Retinal pigment epithelial cell (primary cell): ENCODE data around the gene CKAP4.
A peak's percentile ranks its signal among the peaks of the same experiment; 100 is the strongest.

Source experiments
- DNase-seq: peaks from one replicate; pipeline ENCODE4 v3.0.0-alpha.2; 2010; ENCODE audit warnings: low read depth
- H3K4me3 ChIP-seq: 2 replicates; pipeline ENCODE4 v1.5.1; 2011; ENCODE audit warnings: mild to moderate bottlenecking, low read length, control low read depth, moderate library complexity
- TF ChIP-seq, protein P1 (sequence below): conservative IDR thresholded peaks from 2 replicates; pipeline ENCODE4 v1.5.1; 2011; ENCODE audit warnings: low read depth, low read length, control low read depth, inconsistent platforms

Gene CKAP4, protein sequence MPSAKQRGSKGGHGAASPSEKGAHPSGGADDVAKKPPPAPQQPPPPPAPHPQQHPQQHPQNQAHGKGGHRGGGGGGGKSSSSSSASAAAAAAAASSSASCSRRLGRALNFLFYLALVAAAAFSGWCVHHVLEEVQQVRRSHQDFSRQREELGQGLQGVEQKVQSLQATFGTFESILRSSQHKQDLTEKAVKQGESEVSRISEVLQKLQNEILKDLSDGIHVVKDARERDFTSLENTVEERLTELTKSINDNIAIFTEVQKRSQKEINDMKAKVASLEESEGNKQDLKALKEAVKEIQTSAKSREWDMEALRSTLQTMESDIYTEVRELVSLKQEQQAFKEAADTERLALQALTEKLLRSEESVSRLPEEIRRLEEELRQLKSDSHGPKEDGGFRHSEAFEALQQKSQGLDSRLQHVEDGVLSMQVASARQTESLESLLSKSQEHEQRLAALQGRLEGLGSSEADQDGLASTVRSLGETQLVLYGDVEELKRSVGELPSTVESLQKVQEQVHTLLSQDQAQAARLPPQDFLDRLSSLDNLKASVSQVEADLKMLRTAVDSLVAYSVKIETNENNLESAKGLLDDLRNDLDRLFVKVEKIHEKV

DNA sequence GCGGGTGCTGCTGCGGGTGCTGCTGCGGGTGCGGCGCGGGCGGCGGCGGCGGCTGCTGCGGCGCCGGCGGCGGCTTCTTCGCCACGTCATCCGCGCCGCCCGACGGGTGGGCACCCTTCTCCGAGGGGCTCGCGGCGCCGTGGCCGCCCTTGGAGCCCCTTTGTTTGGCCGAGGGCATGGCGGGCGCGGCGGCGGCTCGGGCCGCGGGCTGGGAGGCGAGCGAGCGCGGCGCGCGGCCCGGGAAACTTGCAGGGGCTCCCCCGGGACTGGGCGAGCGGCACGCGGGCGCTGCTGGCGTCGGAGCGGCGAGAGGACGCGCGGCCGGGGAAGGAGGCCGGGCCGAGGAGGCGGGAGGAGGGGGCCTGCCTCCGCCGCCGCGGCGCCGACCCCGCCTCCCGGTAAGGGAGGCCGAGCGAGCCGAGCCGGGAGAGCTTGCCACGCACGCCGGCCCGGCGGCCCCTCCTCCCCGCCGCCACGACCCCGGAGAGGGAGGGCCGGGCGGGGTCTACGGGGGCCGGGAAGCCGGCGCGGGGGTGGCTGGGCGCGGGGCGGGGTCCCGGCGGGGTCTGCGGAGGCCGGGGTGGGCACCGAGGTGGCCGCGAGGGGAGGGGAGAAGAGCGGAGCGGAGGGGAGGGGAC is at the start of gene CKAP4:
Gene CKAP4 (minus strand): TSS at position 347 of the 638 bp plus-strand sequence. CDS start 169 bp downstream, at position 178.
- no peak for DNase-seq

DNA sequence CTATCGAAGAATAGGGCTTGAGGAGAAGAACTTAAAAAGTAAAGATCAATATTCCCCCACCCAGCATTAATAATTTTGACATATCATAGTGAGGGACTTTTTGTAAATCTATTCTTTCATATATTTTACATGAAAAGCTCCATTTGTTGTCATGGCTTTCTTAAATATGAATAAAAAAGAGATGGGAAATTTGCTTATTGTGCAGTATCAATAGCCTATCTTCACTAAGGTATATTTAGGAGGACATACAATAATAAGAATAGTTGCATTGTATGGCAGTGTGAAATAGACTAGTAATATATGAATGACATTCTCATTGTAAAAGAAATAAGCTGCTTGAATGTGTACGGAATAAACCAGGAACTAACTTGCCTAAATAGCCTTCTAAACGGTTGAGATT is 49.3 kb upstream of the CKAP4 start:
- TF ChIP-seq, protein P1, sequence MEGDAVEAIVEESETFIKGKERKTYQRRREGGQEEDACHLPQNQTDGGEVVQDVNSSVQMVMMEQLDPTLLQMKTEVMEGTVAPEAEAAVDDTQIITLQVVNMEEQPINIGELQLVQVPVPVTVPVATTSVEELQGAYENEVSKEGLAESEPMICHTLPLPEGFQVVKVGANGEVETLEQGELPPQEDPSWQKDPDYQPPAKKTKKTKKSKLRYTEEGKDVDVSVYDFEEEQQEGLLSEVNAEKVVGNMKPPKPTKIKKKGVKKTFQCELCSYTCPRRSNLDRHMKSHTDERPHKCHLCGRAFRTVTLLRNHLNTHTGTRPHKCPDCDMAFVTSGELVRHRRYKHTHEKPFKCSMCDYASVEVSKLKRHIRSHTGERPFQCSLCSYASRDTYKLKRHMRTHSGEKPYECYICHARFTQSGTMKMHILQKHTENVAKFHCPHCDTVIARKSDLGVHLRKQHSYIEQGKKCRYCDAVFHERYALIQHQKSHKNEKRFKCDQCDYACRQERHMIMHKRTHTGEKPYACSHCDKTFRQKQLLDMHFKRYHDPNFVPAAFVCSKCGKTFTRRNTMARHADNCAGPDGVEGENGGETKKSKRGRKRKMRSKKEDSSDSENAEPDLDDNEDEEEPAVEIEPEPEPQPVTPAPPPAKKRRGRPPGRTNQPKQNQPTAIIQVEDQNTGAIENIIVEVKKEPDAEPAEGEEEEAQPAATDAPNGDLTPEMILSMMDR = no peak
- DNase-seq = no peak
- no peak overlapping the region for H3K4me3 ChIP-seq

More for the DNA sequence above, at the start of gene CKAP4:
- TF ChIP-seq, protein P1 = no peak
- H3K4me3 ChIP-seq = peak within 1 kb of the TSS; percentile 70

DNA sequence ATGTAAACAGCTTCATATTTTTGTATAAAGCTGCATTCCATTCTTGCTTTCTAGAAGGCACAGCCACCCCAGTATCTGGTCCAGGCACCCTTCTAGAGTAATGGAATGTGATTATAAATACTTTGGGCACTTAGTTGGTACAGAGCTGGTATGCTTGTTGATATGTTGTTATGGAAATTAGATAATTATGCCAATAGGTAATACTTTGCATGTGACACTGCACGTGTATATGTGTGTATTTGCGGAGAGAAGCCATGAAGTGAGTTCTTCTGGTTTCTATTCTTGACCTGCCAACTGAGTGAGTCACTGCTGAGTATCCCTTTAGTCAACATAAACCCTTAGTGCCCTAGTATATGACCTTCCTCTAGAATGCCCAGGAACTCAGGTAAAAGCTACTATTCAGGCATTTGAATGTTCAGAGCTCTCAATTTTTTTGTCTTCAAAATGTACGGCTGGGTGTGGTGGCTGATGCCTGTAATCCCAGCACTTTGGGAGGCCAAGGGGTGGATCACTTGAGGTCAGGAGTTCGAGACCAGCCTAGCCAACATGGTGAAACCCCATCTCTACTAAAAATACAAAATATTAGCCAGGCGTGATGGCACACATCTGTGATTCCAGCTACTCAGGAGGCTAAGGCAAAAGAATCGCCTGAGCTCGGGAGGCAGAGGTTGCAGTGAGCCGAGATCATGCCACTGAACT is 48.5 kb upstream of the CKAP4 start:
- TF ChIP-seq, protein P1 = no peak
- peak; percentile 95 for DNase-seq

DNA sequence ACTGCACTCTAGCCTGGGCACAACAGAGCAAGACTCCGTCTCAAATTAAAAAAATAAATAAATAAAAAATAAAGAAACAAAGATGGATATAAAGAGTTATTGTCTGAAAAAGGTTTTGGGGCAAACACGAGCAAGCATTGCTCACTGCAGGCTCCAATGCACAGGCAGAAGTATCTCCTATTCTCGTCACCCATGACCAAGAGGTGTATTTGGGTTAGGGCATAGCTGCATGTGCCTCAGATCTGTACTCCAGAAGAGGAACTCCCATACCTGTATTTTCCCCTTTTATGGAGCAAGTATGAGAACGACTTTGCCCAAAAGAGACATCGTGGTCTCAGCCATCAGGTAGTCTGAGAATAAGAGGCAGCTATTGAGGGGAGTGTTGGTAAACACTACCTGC is 44.5 kb upstream of the CKAP4 start:
- DNase-seq = no peak
- TF ChIP-seq, protein P1 = no peak
- no peak overlapping the region for H3K4me3 ChIP-seq

More for the DNA sequence above, 48.5 kb upstream of the CKAP4 start:
- H3K4me3 ChIP-seq = no peak overlapping the region

DNA sequence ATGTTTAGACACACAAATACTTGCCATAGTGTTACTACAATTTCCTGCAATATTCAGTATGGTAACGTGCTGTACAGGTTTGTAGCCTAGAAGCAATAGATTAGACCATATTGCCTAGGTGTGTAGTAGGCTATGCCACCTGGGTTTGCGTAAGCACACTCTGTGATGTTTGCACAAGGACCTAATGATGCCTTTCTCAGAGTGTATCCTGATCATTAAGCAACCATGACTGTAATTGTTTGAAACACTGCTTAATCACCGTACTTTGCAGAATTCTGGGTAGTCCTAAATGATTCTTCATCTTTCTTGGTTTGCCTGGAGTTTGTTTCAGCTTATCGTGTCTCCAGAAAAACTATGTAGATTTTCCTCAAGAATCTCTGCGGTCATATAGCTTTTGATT is 43.5 kb upstream of the CKAP4 start:
- DNase-seq = no peak
- TF ChIP-seq, protein P1 = no peak
- H3K4me3 ChIP-seq = no peak overlapping the region

DNA sequence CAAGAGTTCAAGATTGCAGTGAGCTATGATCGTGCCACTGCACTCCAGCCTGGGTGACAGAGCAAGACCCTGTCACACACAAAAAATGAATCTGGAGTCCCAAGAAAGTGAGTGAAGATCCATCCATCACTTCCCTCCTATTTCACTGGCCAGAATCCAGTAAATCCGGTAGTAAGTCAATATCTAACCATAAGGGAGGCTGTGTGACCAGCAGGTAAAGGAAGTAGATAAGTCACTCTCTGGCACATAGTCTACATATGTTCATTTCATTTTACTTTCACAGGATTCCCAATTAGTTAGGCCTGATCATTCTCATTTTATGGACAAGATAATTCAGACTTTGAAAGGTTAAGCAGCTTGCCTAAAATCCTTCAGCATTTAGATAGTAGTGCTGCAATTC is 42.8 kb upstream of the CKAP4 start:
- no peak overlapping the region for H3K4me3 ChIP-seq
- TF ChIP-seq, protein P1 = no peak
- DNase-seq = no peak
